ENCODE measurements around the gene CKMT2. TPM values are rescaled to one million over a fixed set of nuclear protein-coding genes. Genes with fewer than 3 reads are reported as not detected.
"Not testable (repeated sequence)": the region's sequence is repeated elsewhere in the genome, so short reads cannot be mapped to it uniquely, and the experiment has no call there.

CKMT2 gene
- total RNA-seq, 1 donor from 2014 or later = 0.48 TPM

DNA sequence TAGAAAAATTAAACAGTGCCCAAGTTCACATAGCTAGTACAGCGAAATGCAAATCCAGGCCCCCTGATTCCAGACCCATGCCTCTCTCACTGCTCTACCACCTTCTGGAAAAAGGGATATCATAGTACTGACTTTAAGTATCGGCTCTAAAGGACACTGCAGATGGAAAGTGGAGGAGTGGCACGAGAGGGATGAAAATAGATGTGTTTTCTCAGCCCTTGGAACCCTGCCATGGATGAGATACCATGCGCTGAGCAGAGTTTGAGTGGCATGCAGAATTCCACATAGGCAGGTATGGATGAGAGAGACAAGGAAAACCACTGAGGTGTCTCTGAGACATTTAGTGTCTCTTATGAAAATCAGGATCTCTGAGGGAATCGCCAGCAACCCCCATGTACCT is 18.8 kb downstream of the CKMT2 start:
- no peak for DNase-seq (ENCODE audit: low spot score)

DNA sequence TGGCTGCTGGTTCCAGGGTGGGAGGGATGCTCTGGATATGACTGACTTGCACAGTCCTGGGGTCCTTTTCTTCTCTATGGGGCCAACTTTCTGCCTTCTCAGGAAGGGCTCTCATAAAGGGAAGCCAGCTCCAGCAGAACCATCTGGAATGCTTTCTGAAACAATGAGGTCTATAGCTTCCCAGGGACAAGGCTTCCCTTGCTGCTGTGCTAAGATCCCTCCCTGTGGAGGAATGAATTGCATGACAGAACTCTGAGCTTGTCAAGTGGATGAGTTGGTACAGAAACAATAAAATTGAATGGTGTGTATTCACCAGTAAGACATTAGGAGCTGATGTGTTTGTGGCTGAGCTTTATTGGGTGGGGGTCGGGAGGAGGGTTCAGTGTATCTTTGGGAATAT is 19.8 kb downstream of the CKMT2 start:
- DNase-seq (ENCODE audit: low spot score) = no peak

DNA sequence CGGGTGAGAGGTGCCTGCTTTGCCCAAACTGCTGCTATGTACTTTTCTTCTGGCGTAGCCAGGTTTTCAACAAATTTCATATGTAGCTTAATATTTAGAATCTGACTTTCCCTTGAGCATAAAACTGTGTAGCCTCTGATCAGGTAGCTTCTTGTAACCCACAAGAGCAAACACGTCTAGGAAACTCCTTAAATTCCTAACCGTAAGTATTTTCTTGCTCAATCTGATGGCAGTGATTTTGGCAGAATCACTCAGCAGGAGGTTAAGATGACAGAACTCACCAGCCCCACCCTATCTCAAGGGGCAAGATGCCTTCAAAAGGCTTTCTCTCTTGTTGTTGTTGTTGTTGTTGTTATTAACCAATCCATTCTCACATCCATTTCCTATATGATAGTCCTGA is 20.8 kb downstream of the CKMT2 start:
- DNase-seq (ENCODE audit: low spot score) = no peak

DNA sequence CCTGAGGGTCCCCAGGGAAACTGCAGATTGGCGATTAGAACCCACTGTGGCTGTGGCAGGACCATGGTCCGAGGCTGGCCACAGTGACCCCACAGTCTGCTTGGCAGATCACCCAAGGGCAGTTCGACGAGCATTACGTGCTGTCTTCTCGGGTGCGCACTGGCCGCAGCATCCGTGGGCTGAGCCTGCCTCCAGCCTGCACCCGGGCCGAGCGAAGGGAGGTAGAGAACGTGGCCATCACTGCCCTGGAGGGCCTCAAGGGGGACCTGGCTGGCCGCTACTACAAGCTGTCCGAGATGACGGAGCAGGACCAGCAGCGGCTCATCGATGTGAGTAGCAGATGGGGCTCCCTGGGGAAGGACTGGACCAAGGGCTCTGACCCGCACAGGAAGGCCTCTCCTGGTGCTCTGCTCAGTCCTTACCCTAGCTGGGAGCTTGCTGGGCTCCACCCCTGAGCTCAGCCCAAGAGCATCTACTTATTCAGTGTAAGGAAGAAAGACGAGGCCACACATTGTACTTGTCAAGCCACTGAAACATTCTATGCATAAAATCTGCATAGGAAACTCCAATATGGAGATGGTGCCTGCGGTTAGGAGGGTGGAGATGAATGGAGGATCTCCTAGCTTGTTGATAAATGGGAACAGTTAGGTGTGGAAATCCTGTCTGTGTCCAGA is 21.9 kb downstream of the CKMT2 start:
- DNase-seq (ENCODE audit: low spot score) = no peak

DNA sequence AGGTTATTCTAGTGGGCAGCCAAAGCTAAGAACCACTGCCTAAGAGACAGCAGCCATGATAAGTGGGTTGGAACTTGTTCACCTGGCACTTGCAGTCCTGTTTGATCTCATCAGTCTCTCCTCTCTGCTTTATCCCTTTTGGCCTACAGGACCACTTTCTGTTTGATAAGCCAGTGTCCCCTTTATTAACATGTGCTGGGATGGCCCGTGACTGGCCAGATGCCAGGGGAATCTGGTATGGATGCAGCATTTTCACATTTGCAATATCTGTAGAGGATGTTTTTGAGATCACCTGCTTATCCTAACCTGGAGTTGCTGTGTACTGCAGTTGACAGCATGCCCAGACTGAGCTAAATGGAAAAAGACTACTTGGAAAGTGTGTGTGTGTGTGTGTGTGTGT is 23.6 kb downstream of the CKMT2 start:
- DNase-seq (ENCODE audit: low spot score) = no peak

DNA sequence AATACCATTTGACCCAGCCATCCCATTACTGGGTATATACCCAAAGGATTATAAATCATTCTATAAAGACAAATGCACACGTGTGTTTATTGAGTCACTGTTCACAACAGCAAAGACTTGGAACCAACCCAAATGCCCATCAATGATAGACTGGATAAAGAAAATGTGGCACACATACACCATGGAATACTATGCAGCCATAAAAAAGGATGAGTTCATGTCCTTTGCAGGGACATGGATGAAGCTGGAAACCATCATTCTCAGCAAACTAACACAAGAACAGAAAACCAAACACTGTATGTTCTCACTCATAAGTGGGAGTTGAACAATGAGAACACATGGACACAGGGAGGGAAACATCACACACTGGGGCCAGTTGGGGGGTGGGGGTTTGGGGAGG is 29.7 kb downstream of the CKMT2 start:
- DNase-seq (ENCODE audit: low spot score) = not testable (repeated sequence)

DNA sequence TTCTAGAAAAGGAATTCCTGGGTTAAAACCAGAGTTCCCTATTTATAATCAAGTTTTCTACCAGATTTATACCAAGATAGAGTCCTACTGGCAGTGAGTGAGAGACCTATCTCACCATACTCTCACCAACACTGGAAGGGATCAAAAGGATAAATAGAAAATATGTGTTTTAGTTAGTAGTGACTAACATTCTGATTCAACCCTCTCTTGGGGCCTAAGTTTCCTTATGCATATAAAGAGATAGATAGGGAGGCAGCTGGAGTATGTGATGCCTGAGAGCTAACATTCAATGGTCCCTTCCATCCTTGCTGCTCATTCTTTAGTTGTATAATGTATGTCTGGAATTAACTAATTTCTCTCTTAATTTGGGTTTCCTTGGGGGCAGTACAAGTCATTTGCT is 32.0 kb downstream of the CKMT2 start:
- no peak for DNase-seq (ENCODE audit: low spot score)

DNA sequence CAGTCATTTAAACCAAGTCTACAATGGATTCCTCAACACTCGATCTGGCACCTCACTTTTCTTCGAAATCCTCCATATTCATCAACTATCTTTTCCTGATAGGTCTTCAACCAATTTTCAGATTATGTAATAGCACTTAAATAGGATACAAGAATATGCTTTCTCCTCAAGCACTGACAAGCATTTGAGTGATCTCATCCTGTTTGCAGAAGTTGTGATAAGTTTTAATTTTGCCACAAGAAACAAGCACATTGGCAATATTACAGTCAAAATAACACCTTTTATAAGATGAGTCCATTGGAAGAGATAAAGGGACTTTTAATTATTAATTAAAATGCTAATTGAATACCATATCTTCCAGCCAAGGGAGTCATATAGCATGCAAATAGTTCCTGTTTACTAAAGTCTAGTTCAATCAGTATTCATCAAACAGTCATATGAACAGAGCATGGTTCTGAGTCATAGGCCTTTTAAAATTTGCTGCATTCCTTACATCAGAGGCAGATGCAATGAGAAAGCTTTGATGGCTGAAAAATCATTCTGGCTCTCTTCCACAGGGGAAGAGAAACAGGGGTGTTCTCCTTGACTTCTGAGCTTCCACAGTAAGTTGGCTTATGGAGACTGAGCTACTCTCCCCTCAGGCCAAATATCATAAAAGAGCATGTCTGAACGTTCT is 35.5 kb downstream of the CKMT2 start:
- DNase-seq (ENCODE audit: low spot score) = peak; percentile 88

DNA sequence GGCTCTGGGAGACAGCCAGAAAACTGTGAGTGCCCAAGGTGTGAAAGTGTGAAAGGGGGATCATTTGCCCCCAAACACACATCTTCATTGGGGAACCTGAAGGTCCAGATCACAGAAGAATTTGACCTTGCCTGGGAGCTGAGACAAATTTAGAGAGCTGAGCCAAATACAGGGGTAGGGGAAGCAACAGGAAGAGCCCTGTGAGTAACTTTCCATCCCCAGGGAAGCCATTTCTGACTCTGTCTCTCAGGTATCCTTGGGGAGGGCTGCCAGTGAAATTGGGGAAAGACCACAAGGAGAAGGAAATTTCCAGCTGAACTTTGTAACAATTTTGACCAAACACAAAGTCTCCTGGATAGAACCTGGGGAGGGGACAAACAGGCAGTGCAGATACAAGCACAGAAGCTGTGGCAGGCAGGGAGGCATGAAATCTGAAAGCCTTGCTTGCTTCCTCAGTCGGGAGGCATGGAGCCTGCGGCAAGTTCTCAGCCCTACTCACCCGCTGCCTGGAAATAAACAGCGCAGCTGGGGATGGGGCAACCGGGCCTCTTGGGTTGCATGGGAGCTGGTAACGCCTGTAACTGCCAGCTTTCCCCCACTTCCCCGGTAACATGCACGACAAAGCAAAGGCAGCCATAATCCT is 36.8 kb downstream of the CKMT2 start:
- DNase-seq (ENCODE audit: low spot score) = no peak

DNA sequence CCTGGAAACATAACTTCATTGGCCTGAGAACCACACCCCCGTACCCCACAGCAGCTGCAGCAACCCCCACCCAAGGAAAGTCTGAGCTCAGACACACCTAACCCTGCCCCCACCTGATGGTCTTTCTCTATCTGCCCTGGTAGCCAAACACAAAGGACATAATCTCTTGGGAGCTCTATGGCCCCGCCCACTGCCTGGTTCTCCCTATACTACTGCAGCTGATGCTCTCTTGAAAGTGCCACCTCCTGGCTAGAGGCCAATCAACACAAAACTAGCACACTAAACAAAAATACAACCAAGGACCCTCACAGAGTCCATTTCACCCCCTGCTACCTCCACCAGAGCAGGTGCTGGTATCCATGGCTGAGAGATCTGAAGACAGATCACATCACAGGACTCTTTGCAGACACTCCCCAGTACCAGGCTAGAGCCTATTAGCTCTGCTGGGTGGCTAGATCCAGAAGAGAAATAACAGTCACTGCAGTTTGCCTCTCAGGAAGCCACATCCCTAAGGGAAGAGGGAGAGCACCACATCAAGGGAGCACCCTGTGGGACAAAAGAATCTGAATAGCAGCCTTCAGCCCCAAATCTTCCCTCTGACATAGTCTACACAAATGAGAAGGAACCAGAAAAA is 37.4 kb downstream of the CKMT2 start:
- DNase-seq (ENCODE audit: low spot score) = not testable (repeated sequence)

DNA sequence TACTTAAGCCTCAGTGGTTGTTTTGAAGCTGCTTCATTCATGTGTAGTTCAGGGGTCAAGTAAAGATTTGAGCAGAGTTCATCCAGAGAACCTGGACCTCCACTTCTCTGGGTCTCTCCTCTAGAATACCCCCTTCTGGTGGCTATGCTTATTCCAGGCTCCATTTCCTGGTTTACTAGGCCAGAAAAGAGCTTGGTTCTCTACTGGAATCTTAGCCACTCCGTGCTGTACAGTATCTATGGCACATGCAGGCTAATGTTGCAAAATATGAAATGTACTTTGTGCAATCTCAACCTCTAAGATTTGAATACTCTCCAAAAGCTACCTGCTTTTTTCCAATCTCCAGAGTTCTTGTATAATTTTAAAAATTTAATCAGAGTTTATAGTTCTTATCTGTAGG is 50.9 kb downstream of the CKMT2 start:
- DNase-seq (ENCODE audit: low spot score) = no peak

DNA sequence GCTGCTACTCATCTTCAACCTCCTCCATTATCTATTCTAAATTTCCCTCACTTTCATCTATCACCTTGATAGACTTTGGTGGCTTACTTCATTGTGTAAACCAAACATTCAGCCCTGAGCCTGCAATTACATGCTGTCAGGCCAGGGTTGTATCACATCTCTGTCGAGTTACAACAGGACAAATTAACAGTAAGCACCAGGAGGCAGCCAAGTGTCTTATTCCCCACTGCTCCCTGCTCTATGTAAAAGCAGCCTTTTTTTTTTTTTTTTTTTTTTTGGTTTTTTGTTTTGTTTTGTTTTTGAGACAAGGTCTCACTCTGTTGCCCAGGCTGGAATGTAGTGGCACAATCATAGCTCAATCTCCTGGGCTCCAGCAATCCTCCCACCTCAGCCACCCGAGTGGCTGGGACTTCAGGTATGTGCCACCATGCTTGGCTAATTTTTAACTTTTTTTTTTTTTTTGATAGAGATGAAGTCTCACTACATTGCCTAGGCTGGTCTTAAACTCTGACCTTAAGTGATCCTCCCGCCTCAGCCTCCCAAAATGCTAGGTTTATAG is 53.0 kb downstream of the CKMT2 start:
- DNase-seq (ENCODE audit: low spot score) = no peak

DNA sequence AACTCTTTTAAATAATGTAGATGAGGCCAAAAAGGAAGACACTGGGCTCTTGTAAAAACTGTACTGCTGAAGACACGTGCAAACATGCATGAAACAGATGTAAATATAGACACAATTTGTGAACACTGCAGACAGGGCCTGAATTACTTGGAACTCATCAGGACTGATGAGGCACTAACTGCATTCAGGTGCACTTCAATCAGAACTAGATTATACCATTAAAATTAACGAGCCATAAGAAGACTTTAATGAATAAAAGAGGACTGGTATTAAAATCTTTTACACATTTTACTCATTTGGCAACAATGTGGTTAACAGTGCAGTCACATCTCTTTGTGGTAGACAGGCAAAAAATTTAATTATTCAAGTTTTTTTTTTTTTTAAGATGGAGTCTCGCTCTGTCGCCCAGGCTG is 54.9 kb downstream of the CKMT2 start:
- no peak for DNase-seq (ENCODE audit: low spot score)

DNA sequence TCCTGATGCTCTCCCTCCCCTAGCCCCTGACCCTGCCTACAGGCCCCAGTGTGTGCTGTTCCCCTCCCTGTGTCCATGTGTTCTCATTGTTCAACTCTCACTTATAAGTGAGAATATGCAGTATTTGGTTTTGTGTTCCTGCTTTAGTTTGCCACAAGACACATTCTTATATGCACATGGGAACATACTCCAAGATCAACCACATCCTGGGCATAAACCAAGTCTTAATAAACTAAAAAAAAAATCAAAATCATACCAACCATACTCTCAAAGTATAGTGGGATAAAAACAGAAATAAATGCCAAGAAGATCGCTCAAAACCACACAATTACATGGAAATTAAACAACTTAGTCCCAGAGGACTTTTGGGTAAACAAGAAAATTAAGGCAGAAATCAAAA is 57.0 kb downstream of the CKMT2 start:
- DNase-seq (ENCODE audit: low spot score) = no peak

DNA sequence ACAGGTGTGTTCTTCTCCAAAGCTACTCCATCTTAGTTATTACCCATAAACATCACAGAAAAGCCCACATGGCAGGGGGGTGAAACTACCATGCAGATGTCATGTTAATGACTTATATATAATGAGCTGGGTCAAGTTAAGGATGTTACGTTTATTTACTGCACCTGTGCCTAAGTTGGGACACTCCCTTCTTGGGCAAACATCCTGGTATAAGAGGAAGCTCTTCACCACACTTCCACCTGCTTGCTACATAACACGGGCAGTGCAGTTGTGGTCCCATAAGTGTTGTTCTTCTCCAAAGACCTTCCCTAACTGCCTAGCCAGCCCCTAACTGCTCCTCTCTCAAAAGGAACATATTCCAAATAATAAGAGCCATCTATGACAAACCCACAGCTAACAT is 59.0 kb downstream of the CKMT2 start:
- DNase-seq (ENCODE audit: low spot score) = no peak

DNA sequence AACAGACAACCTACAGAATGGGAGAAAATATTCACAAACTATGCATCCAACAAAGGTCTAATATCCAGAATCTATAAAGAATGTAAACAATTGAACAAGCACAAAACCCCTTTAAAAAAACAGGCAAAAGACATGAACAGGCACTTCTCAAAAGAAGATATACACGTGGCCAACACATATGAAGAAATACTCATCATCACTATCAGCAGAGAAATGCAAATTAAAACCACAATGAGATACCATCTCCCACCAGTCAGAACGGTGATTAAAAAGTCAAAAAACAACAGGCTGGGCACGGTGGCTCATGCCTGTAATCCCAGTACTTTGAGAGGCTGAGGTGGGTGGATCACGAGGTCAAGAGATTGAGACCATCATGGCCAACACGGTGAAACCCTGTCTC is 60.9 kb downstream of the CKMT2 start:
- DNase-seq (ENCODE audit: low spot score) = not testable (repeated sequence)

DNA sequence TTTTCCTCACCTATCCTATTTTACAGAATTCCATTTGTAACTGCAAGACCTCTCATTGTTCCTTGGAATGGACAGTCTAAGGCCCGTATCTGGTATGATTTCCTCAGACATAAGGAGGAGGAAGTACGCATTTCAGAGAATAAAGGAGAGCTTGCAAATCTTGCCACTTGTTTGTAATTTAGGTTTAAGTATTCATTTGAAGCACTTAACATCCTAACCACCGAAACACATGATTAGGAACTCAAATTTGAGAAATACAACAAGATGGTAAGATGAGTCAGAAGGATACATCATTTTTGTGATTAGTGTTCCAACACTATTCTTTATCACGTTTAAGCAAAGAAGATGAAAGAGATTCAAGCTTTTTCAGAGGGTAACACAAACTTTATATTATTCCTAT is 64.4 kb downstream of the CKMT2 start:
- DNase-seq (ENCODE audit: low spot score) = no peak

DNA sequence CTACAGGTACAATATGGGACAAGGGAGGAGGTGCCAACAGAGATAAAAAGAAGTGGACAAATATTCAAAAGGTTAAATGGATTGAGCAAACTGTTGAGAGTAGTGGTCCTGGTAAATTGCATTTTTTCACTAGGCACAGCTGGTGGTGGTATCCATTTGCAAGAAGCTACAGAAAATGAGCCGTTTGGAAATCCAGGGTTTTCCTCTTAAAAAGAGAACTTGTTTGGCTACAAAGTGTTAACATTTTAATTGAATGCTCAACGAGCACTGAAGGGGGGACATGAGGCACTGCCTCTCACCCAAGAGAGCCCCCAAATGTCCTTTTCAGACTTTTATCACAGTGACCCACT is 67.8 kb downstream of the CKMT2 start:
- DNase-seq (ENCODE audit: low spot score) = no peak

DNA sequence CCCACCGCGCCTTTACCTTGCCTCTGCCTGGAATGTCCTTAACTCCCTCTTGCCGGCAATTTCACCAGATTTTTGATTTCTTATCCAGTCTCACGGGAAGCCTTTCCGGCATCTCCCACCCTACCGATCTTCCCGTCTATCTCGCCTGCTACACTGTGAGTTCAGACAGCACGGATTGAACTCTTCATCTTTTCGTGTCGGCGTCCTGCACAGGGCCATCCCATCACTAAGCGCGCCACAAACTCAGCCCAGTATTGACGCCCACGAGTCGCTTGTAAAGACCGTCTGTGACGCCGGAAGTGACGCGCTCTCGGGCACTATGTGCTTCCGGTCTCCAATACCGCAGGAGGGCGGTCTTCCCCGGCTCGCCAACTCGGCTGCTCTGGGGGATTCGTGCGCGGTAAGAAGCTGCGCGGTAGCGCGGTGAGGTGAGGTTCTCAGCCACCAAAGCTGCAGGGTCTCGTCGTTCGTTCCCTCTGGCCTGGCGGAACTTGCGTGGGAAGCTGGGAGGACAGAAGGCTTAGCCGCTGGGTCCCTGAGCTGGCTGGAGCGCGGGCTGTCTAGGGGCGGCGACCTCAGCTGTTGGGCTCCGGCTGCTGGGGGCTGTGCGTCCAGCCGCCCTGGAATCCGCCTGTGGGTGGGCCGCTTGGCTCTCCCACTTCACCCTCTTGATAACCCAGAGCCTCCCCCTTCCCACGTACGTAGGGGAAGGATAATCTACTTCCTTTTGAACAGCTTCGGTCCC is 68.3 kb downstream of the CKMT2 start, which contains the start of gene ZCCHC9:
ZCCHC9 (plus strand) TSS at position 317 of the 745 bp plus-strand sequence. CDS start 3,171 bp downstream, outside the sequence.
- DNase-seq (ENCODE audit: low spot score) = peak; percentile 97

DNA sequence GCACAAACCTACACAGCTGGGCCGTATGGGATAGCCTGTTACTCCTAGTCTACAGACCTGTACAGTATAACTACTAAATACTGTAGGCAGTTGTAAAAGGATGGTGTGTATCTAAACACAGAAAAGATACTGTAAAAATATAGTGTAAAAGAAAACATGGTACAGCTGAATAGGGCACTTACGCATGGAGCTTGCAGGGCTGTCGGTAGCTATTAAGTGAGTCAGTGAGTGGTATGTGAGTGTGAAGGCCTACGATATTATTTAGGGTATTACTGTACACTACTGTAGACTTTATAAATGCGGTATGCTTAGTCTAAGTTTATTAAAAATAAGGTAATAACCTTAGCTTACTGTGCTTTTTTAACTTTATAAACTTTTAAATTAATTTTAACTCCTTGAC is 69.5 kb downstream of the CKMT2 start:
- DNase-seq (ENCODE audit: low spot score) = no peak

DNA sequence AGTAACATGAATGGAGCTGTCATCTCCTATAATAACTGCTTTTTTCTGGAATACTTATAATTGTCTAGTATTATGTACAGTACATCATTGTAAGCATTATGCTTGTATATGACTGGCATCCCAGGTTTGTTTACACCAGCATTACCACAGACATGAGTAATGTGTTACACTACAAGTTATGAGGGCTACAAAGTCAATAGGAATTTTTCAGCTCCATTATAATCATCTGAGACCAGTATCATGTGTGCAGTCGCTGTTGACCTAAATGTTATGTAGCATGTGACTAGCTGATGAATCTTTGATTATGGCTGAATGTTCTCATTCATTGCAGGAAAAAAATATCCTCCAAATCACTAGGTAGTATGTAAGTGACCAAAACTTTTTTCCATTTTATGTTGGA is 70.4 kb downstream of the CKMT2 start:
- DNase-seq (ENCODE audit: low spot score) = no peak

DNA sequence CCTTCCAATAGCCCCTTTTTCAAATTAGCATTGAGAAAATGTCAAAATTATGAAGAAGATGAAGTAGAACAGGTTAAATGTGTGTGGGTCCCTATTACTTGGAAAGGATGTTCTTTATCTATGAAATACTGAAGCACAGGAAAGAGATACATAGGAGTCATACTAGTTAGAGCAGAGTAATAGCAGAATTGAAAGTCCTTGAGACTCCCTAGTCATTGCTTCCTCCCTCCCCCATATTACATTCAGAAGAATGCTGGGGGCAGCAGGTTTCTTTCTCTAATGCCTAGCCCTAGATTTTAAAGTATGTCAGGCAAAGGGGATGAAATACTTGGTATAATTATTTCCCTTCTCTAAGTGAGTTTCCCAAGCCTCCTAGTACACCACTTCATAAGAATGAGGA is 72.7 kb downstream of the CKMT2 start:
- DNase-seq (ENCODE audit: low spot score) = no peak

Data from umbilical cord (tissue), 2 donors.